ENCODE results near the gene SH3GL3. TPM values are rescaled to one million over a fixed set of nuclear protein-coding genes. Genes with fewer than 3 reads are reported as not detected.

The SH3GL3 gene
- total RNA-seq, 2 donors from 2014 or later, result 3.5 to 3.8 TPM

- no peaks in the 10 kb centered on the region for H3K36me3 Mint-ChIP-seq (ENCODE audit: low read depth)
- Histone ChIP-seq H3K9ac (ENCODE audit: extremely low read depth, low read length, poor library complexity, severe bottlenecking) (no peak overlapping the region), H3K27me3 (ENCODE audit: control insufficient read depth, insufficient read depth, low read length, poor library complexity, severe bottlenecking) (no peaks in the 10 kb centered on the region), H3K36me3 (ENCODE audit: control insufficient read depth, insufficient read depth, low read length) (no peaks in the 10 kb centered on the region), H3K9me3 (ENCODE audit: control insufficient read depth, low read length) (no peaks in the 10 kb centered on the region), H3K27ac (ENCODE audit: low read depth, low read length) (no peak overlapping the region), H3K4me3 (ENCODE audit: low read length) (no peak overlapping the region), H3K4me1 (ENCODE audit: control insufficient read depth, insufficient read depth, low read length) (no peaks in the 10 kb centered on the region)
- peaks cover 7% of the 10 kb centered on the region for H3K9me3 Mint-ChIP-seq
- DNase-seq, result no peak
- no peak overlapping the region for H3K4me3 Mint-ChIP-seq
- no peak overlapping the region for H3K27ac Mint-ChIP-seq
- TF ChIP-seq, protein P1, sequence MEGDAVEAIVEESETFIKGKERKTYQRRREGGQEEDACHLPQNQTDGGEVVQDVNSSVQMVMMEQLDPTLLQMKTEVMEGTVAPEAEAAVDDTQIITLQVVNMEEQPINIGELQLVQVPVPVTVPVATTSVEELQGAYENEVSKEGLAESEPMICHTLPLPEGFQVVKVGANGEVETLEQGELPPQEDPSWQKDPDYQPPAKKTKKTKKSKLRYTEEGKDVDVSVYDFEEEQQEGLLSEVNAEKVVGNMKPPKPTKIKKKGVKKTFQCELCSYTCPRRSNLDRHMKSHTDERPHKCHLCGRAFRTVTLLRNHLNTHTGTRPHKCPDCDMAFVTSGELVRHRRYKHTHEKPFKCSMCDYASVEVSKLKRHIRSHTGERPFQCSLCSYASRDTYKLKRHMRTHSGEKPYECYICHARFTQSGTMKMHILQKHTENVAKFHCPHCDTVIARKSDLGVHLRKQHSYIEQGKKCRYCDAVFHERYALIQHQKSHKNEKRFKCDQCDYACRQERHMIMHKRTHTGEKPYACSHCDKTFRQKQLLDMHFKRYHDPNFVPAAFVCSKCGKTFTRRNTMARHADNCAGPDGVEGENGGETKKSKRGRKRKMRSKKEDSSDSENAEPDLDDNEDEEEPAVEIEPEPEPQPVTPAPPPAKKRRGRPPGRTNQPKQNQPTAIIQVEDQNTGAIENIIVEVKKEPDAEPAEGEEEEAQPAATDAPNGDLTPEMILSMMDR (conservative IDR thresholded peaks at IDR 0.05), result no peak
- WGBS, 2 experiments (ENCODE audit: insufficient coverage in 1 of 2, insufficient read length in 1 of 2), result 54 to 80% methylated on average over 1 to 2 of the region's 2 CpGs
- H3K4me1 Mint-ChIP-seq, result peaks cover 6% of the 10 kb centered on the region
- H3K27me3 Mint-ChIP-seq (ENCODE audit: insufficient read depth), result no peaks in the 10 kb centered on the region
These were observed 15.6 kb upstream of the SH3GL3 start for GRCh38 chr15:83431521-83431920.

DNA sequence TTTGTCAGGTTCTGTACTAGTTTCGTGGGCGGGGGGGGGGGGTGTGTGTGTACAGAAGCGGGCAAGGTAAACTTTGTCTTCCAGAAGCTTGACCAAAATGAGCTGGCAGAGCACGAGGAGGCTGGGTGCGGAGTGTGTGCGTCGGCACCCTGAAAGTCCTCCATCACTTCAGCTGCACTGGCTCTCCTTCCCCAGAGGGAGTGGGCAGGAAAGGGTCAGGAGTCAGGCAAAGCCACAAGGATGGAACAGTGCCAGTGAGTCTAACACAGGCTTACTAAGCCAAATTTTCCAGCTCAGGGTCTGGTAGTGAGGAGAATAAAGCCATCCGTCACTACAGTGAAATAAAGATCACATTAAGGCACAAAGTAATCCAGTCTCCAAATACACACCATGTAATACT lies 11.9 kb upstream of the SH3GL3 start:
- Histone ChIP-seq H3K4me3 (ENCODE audit: low read length) (no peak overlapping the region), H3K9ac (ENCODE audit: extremely low read depth, low read length, poor library complexity, severe bottlenecking) (no peak overlapping the region), H3K4me1 (ENCODE audit: control insufficient read depth, insufficient read depth, low read length) (no peaks in the 10 kb centered on the region), H3K36me3 (ENCODE audit: control insufficient read depth, insufficient read depth, low read length) (no peaks in the 10 kb centered on the region), H3K27ac (ENCODE audit: low read depth, low read length) (no peak overlapping the region), H3K27me3 (ENCODE audit: control insufficient read depth, insufficient read depth, low read length, poor library complexity, severe bottlenecking) (no peaks in the 10 kb centered on the region), H3K9me3 (ENCODE audit: control insufficient read depth, low read length) (no peaks in the 10 kb centered on the region)
- Mint-ChIP-seq H3K27me3 (ENCODE audit: insufficient read depth) (no peaks in the 10 kb centered on the region), H3K4me1 (peaks cover 6% of the 10 kb centered on the region), H3K36me3 (ENCODE audit: low read depth) (no peaks in the 10 kb centered on the region), H3K27ac (no peak overlapping the region), H3K4me3 (no peak overlapping the region), H3K9me3 (no peaks in the 10 kb centered on the region)
- DNase-seq, result no peak
- TF ChIP-seq, protein P1 (conservative IDR thresholded peaks at IDR 0.05), result no peak
- 86 to 100% methylated on average over 4 to 7 of the region's 8 CpGs for WGBS, 2 experiments (ENCODE audit: insufficient coverage in 1 of 2, insufficient read length in 1 of 2)

DNA sequence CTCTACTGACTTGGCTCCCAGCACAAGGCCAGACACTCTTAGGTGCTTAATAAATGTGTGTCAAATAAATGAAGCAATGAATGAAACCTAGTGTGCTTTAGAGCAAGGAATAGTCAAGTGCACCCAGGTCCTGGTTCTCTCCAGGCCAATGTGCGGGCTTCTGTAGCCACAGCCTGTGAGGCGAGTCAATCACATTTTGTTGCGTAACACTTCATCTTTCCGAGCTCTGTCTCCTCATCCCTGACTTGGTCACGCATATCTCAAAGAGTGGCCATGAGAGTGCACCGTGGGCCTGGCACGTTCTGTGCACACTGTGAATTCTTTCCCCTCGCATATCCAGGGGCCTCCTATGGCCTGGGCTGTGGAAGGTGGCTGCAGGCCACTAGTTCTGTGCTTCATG lies 11.4 kb upstream of the SH3GL3 start:
- H3K9ac ChIP-seq (ENCODE audit: extremely low read depth, low read length, poor library complexity, severe bottlenecking), result no peak overlapping the region
- no peak overlapping the region for H3K27ac ChIP-seq (ENCODE audit: low read depth, low read length)
- 91 to 100% methylated on average over 2 to 8 of the region's 8 CpGs for WGBS, 2 experiments (ENCODE audit: insufficient coverage in 1 of 2, insufficient read length in 1 of 2)
- no peaks in the 10 kb centered on the region for H3K27me3 Mint-ChIP-seq (ENCODE audit: insufficient read depth)
- no peaks in the 10 kb centered on the region for H3K9me3 ChIP-seq (ENCODE audit: control insufficient read depth, low read length)
- H3K27me3 ChIP-seq (ENCODE audit: control insufficient read depth, insufficient read depth, low read length, poor library complexity, severe bottlenecking), result no peaks in the 10 kb centered on the region
- DNase-seq, result no peak
- no peak overlapping the region for H3K27ac Mint-ChIP-seq
- H3K4me3 ChIP-seq (ENCODE audit: low read length), result no peak overlapping the region
- H3K4me1 Mint-ChIP-seq, result peaks cover 6% of the 10 kb centered on the region
- H3K36me3 ChIP-seq (ENCODE audit: control insufficient read depth, insufficient read depth, low read length), result no peaks in the 10 kb centered on the region
- no peaks in the 10 kb centered on the region for H3K36me3 Mint-ChIP-seq (ENCODE audit: low read depth)
- H3K9me3 Mint-ChIP-seq, result no peaks in the 10 kb centered on the region
- H3K4me1 ChIP-seq (ENCODE audit: control insufficient read depth, insufficient read depth, low read length), result no peaks in the 10 kb centered on the region
- H3K4me3 Mint-ChIP-seq, result no peak overlapping the region
- TF ChIP-seq, protein P1 (conservative IDR thresholded peaks at IDR 0.05), result no peak
